Neural progenitor cell (in vitro differentiated cells): Measurements from ENCODE around the gene CARD11. TPM values are rescaled to one million over a fixed set of nuclear protein-coding genes. Genes with fewer than 3 reads are reported as not detected.

Source experiments
- DNase-seq: peaks from one replicate; pipeline ENCODE4 v3.0.0-alpha.2; 2016; ENCODE audit warnings: low spot score
- H2AFZ ChIP-seq: fragments of 200-600 bp; sonication (generic); replicated peaks from 2 replicates; pipeline ENCODE4 v1.6.1; 2016; ENCODE audit warnings: antibody characterized with exemption
- H3F3A ChIP-seq: fragments of 200-600 bp; sonication (generic); 2 replicates; pipeline ENCODE4 v1.6.1; 2016; ENCODE audit warnings: antibody characterized with exemption, low read depth
- H3K27ac ChIP-seq: fragments of 200-600 bp; sonication (generic); 2 replicates; pipeline ENCODE4 v1.5.1; 2016; ENCODE audit warnings: mild to moderate bottlenecking
- H3K27me3 ChIP-seq: fragments of 200-600 bp; sonication (generic); 2 replicates; pipeline ENCODE4 v1.6.1; 2016; ENCODE audit warnings: mild to moderate bottlenecking, moderate library complexity
- H3K36me3 ChIP-seq: fragments of 200-600 bp; sonication (generic); 2 replicates; pipeline ENCODE4 v1.5.1; 2016
- H3K4me1 ChIP-seq: fragments of 200-600 bp; sonication (generic); 2 replicates; pipeline ENCODE4 v1.6.1; 2016; ENCODE audit warnings: mixed run types
- H3K4me2 ChIP-seq: fragments of 200-600 bp; sonication (generic); 2 replicates; pipeline ENCODE4 v1.6.1; 2016
- H3K4me3 ChIP-seq: fragments of 200-600 bp; sonication (generic); 2 replicates; pipeline ENCODE4 v1.5.1; 2016
- H3K79me2 ChIP-seq: fragments of 200-600 bp; sonication (generic); 2 replicates; pipeline ENCODE4 v1.6.1; 2016; ENCODE audit warnings: low read depth
- H3K9ac ChIP-seq: fragments of 200-600 bp; sonication (generic); 2 replicates; pipeline ENCODE4 v1.6.1; 2016
- H3K9me3 ChIP-seq: fragments of 200-600 bp; sonication (generic); 2 replicates; pipeline ENCODE4 v1.5.1; 2016; ENCODE audit warnings: low read depth
- H4K20me1 ChIP-seq: fragments of 200-600 bp; sonication (generic); 2 replicates; pipeline ENCODE4 v1.6.1; 2016; ENCODE audit warnings: low read depth
- H3K27ac Mint-ChIP-seq: 3 replicates; pipeline ENCODE4 v1.8.0; 2021; ENCODE audit warnings: mixed read lengths
- H3K27me3 Mint-ChIP-seq: 2 replicates; pipeline ENCODE4 v1.8.0; 2022; ENCODE audit warnings: low read depth, mild to moderate bottlenecking, inconsistent platforms, moderate library complexity, mixed read lengths; ENCODE audit not compliant: insufficient read depth
- H3K36me3 Mint-ChIP-seq: 3 replicates; pipeline ENCODE4 v1.8.0; 2021; ENCODE audit warnings: mixed read lengths
- H3K4me1 Mint-ChIP-seq: 3 replicates; pipeline ENCODE4 v1.8.0; 2021; ENCODE audit warnings: mixed read lengths
- H3K4me3 Mint-ChIP-seq: 3 replicates; pipeline ENCODE4 v1.8.0; 2021; ENCODE audit warnings: mild to moderate bottlenecking, moderate library complexity, mixed read lengths
- H3K9me3 Mint-ChIP-seq: 3 replicates; pipeline ENCODE4 v1.8.0; 2020; ENCODE audit warnings: mixed read lengths
- CTCF ChIP-seq: fragments of 200-600 bp; sonication (generic); IDR thresholded peaks from 2 replicates; pipeline ENCODE4 v1.5.1; 2017; ENCODE audit warnings: antibody characterized with exemption, mild to moderate bottlenecking
- EZH2 ChIP-seq: fragments of 200-600 bp; sonication (generic); IDR thresholded peaks from 2 replicates; pipeline ENCODE4 v1.6.1; 2017; ENCODE audit warnings: antibody characterized with exemption, mild to moderate bottlenecking, moderate library complexity
- EZH2phosphoT487 ChIP-seq: fragments of 200-600 bp; sonication (generic); IDR thresholded peaks from 2 replicates; pipeline ENCODE4 v1.6.1; 2017; ENCODE audit warnings: antibody characterized with exemption
- total RNA-seq: library from RNA; depleted of rRNA; stranded (reverse); fragments of >200 nt; gene quantifications from 2 replicates; pipeline ENCODE4 v1.2.3, GENCODE V29; 2015; ENCODE audit warnings: low replicate concordance

Gene CARD11
- total RNA-seq, 1 donor from 2014 or later = 0.75 TPM

GRCh38 chr7:2879354-2879753 lies 164.3 kb downstream of the CARD11 start:
- H3K27ac Mint-ChIP-seq = no peak overlapping the region
- H4K20me1 ChIP-seq = no peaks in the 10 kb centered on the region

GRCh38 chr7:2878306-2878705 lies 165.4 kb downstream of the CARD11 start:
- Histone ChIP-seq H4K20me1 (no peaks in the 10 kb centered on the region), H3K36me3 (no peaks in the 10 kb centered on the region), H3K27ac (no peak overlapping the region), H3K4me1 (peaks cover 8% of the 10 kb centered on the region), H3K4me2 (no peak overlapping the region), H3K4me3 (no peak overlapping the region), H3K79me2 (no peaks in the 10 kb centered on the region), H3K9me3 (no peaks in the 10 kb centered on the region), H3K27me3 (no peaks in the 10 kb centered on the region), H2AFZ (no peak overlapping the region), H3F3A (peaks cover 15% of the 10 kb centered on the region), H3K9ac (no peak overlapping the region)
- peaks cover 18% of the 10 kb centered on the region for H3K27me3 Mint-ChIP-seq
- no peak for DNase-seq
- no peak overlapping the region for H3K4me3 Mint-ChIP-seq
- no peak overlapping the region for H3K27ac Mint-ChIP-seq
- peaks cover 53% of the 10 kb centered on the region for H3K4me1 Mint-ChIP-seq
- no peaks in the 10 kb centered on the region for H3K9me3 Mint-ChIP-seq
- no peaks in the 10 kb centered on the region for H3K36me3 Mint-ChIP-seq
- TF ChIP-seq EZH2phosphoT487 = no peak
- no peak for TF ChIP-seq EZH2
- no peak for TF ChIP-seq CTCF

More at GRCh38 chr7:2879354-2879753, 164.3 kb downstream of the CARD11 start:
- Histone ChIP-seq H3K4me3 (no peak overlapping the region), H3K27ac (no peak overlapping the region), H3K79me2 (no peaks in the 10 kb centered on the region), H3K27me3 (no peaks in the 10 kb centered on the region), H3K9me3 (no peaks in the 10 kb centered on the region), H3K9ac (no peak overlapping the region), H3K4me1 (peaks cover 8% of the 10 kb centered on the region), H3K36me3 (no peaks in the 10 kb centered on the region), H2AFZ (no peak overlapping the region), H3K4me2 (no peak overlapping the region), H3F3A (peaks cover 15% of the 10 kb centered on the region)
- Mint-ChIP-seq H3K27me3 (peaks cover 16% of the 10 kb centered on the region), H3K4me1 (peaks cover 51% of the 10 kb centered on the region), H3K36me3 (no peaks in the 10 kb centered on the region), H3K9me3 (no peaks in the 10 kb centered on the region), H3K4me3 (no peak overlapping the region)
- TF ChIP-seq EZH2phosphoT487 (no peak), EZH2 (no peak), CTCF (no peak)
- DNase-seq = no peak

GRCh38 chr7:2876031-2876731 lies 167.5 kb downstream of the CARD11 start:
- Histone ChIP-seq H3K9me3 (no peaks in the 10 kb centered on the region), H3K4me1 (no peaks in the 10 kb centered on the region), H3K79me2 (no peaks in the 10 kb centered on the region), H3K27ac (no peak overlapping the region), H4K20me1 (no peaks in the 10 kb centered on the region), H3K4me3 (no peak overlapping the region), H3F3A (peaks cover 13% of the 10 kb centered on the region), H3K4me2 (no peak overlapping the region), H3K27me3 (no peaks in the 10 kb centered on the region), H3K9ac (no peak overlapping the region), H2AFZ (no peak overlapping the region), H3K36me3 (no peaks in the 10 kb centered on the region)
- peak overlapping the region; percentile 42 for H3K27ac Mint-ChIP-seq
- no peak for DNase-seq
- H3K9me3 Mint-ChIP-seq = no peaks in the 10 kb centered on the region
- H3K36me3 Mint-ChIP-seq = no peaks in the 10 kb centered on the region
- no peak for TF ChIP-seq EZH2
- TF ChIP-seq CTCF = no peak
- TF ChIP-seq EZH2phosphoT487 = no peak
- H3K4me3 Mint-ChIP-seq = no peak overlapping the region
- peaks cover 15% of the 10 kb centered on the region for H3K27me3 Mint-ChIP-seq
- peaks cover 61% of the 10 kb centered on the region for H3K4me1 Mint-ChIP-seq
